ENCODE measurements around the gene CBLN3. TPM values are rescaled to one million over a fixed set of nuclear protein-coding genes. Genes with fewer than 3 reads are reported as not detected.

CBLN3 gene
- total and polyA plus RNA-seq, 9 of the 15 experiments (the other 6 are each of a cell fraction or from before 2014, with no cell fraction given), result 0.05 to 0.59 (median 0.26) TPM; not detected in 1

DNA sequence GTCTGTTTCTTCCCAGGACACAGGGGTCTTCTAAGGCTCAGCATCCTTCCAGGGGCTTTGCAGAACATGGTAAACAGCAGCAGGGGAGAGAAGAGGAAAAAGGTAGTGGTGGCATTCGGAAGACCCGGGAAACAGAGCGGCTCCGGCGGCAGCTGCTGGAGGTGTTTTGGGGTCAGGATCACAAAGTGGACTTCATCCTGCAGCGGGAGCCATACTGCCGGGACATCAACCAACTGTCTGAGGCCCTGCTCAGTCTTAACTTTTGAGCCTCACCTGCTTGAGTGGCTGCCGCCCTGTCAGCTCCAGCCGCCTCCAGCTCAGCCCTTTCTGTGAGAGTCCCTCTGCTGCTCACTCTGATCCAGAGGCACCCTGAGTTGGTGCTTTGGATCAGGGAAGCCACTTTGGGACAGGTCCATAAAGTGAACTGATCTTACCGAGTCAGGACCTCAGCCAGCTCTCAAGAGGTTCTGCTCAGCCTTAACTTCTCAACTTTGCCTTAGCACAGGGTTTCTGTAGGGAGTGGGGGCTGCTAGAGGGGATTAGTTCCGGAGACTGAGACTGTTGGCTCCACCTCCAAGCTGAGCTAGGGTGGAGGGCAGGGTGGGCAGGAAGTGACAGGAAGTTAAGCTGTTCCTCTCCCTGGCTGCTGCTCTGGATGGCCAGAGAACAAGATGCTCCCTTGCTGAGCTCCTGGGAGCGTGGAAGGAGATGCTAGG lies 7.7 kb upstream of the CBLN3 start:
- CTCF ChIA-PET (ENCODE audit: low intra/inter-chr PET ratio), result interaction anchor here (0.8 to 4.6 kb wide), 3 partner anchors 103 to 424 kb away, joined by 3 to 35 read pairs (median 4); partner anchors contain the start of gene ADCY4
- in situ Hi-C loops (cut with MboI), result loop anchor here (10.0 kb wide), 2 partner anchors 192 to 382 kb away; partner anchors contain the start of genes CARMIL3 and TINF2
- DNase-seq (ENCODE audit: extremely low read depth in 1 of 4, low spot score in 3 of 4) (no peak), ATAC-seq (no peak), FAIRE-seq (no peak)
- POLR2A ChIA-PET, result interaction anchor here (0.6 to 2.9 kb wide), 9 partner anchors 20 to 175 kb away, joined by 3 to 20 read pairs (median 3); partner anchors contain the start of genes ADCY4 and RABGGTA
- Histone ChIP-seq H3K79me2 (ENCODE audit: control insufficient read depth, insufficient read depth, low read length) (peaks cover 16% of the 10 kb centered on the region), H3K36me3 (ENCODE audit: control insufficient read depth, insufficient read depth, low read length) (peaks cover 72% of the 10 kb centered on the region), H4K20me1 (replicated peaks; ENCODE audit: control insufficient read depth, insufficient read depth, low read length) (peaks cover 2% of the 10 kb centered on the region; the same call in 1 of the 2 replicates), H3K27ac (ENCODE audit: extremely low read depth, low read depth, low read length) (no peak overlapping the region), H3K4me3 (no peak overlapping the region), H3K4me1 (replicated peaks in 1 of 2; ENCODE audit: control insufficient read depth in 2 of 2, insufficient read depth in 2 of 2, low read length in 2 of 2) (peaks cover 0 to 13% of the 10 kb centered on the region in 2 experiments; a peak in 3 of 5 replicates), H2AFZ (ENCODE audit: low read depth, low read length) (no peak overlapping the region), H3K4me2 (ENCODE audit: insufficient read depth, low read length) (no peak overlapping the region), H3K27me3 (ENCODE audit: control insufficient read depth in 2 of 2, insufficient read depth in 2 of 2, low read length in 2 of 2) (no peaks in the 10 kb centered on the region), H3K9ac (ENCODE audit: insufficient read depth in 1 of 2, low read depth in 2 of 2, low read length in 2 of 2) (no peak overlapping the region), H3K9me3 (replicated peaks; ENCODE audit: control insufficient read depth, insufficient read depth, low read depth, low read length) (no peaks in the 10 kb centered on the region), H3K9me1 (ENCODE audit: control insufficient read depth, insufficient read depth, low read length) (no peaks in the 10 kb centered on the region)
- no TSS peak for BruUV-seq (replicated peaks)
- intact Hi-C loops (cut with micrococcal nuclease), result no loop called here
- 74% methylated on average over 12 of the region's 12 CpGs for WGBS (ENCODE audit: insufficient coverage, low coverage, missing lambda C conversion rate)
- TF ChIP-seq NR3C1 (CRISPR knock-in tag; IDR thresholded peaks at IDR 0.05) (no peak), POLR2AphosphoS2 (IDR thresholded peaks at IDR 0.05; ENCODE audit: low read length) (0 out of 2 replicates have a peak, but pooled peaks have one; percentile 47), FOXP1 (CRISPR knock-in tag; IDR thresholded peaks at IDR 0.05) (no peak)
- TF ChIP-seq, protein P1, sequence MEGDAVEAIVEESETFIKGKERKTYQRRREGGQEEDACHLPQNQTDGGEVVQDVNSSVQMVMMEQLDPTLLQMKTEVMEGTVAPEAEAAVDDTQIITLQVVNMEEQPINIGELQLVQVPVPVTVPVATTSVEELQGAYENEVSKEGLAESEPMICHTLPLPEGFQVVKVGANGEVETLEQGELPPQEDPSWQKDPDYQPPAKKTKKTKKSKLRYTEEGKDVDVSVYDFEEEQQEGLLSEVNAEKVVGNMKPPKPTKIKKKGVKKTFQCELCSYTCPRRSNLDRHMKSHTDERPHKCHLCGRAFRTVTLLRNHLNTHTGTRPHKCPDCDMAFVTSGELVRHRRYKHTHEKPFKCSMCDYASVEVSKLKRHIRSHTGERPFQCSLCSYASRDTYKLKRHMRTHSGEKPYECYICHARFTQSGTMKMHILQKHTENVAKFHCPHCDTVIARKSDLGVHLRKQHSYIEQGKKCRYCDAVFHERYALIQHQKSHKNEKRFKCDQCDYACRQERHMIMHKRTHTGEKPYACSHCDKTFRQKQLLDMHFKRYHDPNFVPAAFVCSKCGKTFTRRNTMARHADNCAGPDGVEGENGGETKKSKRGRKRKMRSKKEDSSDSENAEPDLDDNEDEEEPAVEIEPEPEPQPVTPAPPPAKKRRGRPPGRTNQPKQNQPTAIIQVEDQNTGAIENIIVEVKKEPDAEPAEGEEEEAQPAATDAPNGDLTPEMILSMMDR (IDR thresholded peaks at IDR 0.05 in 2 of 3, conservative IDR thresholded peaks at IDR 0.05 in 1 of 3; ENCODE audit: insufficient read depth in 2 of 3, low read depth in 1 of 3, low read length in 3 of 3), result 0 out of 6 replicates have a peak, but pooled peaks of 1 of the 3 experiments have one; percentile 3
